GM12801 (cell line): ENCODE measurements around the gene BNC2.

Experiments
- CTCF ChIP-seq: IDR thresholded peaks from one replicate; pipeline ENCODE4 v1.5.1; 2011; ENCODE audit warnings: control low read depth; ENCODE audit not compliant: insufficient read length; ENCODE audit errors: extremely low read depth

Gene BNC2

GRCh38 chr9:16639644-16640043 lies 230.8 kb downstream of the BNC2 start:
- no peak for TF ChIP-seq CTCF

- no peak for TF ChIP-seq CTCF
Measured at GRCh38 chr9:16637911-16638310, 232.6 kb downstream of the BNC2 start.

- no peak for TF ChIP-seq CTCF
Measured at GRCh38 chr9:16637218-16637617, 233.3 kb downstream of the BNC2 start.

GRCh38 chr9:16633794-16634193 lies 236.7 kb downstream of the BNC2 start:
- TF ChIP-seq CTCF = no peak

- TF ChIP-seq CTCF = no peak
Measured at GRCh38 chr9:16628413-16628812, 242.1 kb downstream of the BNC2 start.

GRCh38 chr9:16627967-16628366 lies 242.5 kb downstream of the BNC2 start:
- no peak for TF ChIP-seq CTCF

- TF ChIP-seq CTCF = no peak
Measured at GRCh38 chr9:16627521-16627920, 242.9 kb downstream of the BNC2 start.
